ENCODE measurements around the gene TTLL12.

DNA sequence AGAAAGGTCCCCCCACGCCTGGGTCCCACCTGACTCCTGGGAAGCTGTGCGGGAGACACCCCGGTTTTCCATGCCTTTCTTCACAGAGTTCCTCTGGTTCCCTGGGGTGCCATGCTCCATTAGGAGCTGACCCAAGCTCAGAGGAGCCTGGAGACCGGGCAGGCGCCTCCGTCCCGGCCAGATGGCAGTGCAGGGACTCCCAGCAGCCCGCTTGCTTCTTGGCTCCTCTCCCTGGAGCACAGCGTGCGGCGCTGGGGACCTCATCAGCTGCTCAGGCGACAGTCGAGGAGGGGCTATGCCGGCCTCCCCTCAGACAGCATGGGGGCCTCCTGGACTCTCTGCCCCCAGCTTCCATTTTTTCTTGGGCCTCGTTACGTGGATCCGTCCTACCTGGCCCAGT, 13.1 kb upstream of the TTLL12 start:
- TF ChIP-seq, protein P1, sequence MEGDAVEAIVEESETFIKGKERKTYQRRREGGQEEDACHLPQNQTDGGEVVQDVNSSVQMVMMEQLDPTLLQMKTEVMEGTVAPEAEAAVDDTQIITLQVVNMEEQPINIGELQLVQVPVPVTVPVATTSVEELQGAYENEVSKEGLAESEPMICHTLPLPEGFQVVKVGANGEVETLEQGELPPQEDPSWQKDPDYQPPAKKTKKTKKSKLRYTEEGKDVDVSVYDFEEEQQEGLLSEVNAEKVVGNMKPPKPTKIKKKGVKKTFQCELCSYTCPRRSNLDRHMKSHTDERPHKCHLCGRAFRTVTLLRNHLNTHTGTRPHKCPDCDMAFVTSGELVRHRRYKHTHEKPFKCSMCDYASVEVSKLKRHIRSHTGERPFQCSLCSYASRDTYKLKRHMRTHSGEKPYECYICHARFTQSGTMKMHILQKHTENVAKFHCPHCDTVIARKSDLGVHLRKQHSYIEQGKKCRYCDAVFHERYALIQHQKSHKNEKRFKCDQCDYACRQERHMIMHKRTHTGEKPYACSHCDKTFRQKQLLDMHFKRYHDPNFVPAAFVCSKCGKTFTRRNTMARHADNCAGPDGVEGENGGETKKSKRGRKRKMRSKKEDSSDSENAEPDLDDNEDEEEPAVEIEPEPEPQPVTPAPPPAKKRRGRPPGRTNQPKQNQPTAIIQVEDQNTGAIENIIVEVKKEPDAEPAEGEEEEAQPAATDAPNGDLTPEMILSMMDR (IDR thresholded peaks at IDR 0.05): no peak
- TF ChIP-seq POLR2A (IDR thresholded peaks at IDR 0.05): no peak

Measured in esophagus squamous epithelium (tissue), 4 donors.